HEK293T (cell line): Measurements from ENCODE around the gene NUMBL.
"Not testable (repeated sequence)": the region's sequence is repeated elsewhere in the genome, so short reads cannot be mapped to it uniquely, and the experiment has no call there.

Experiments
- CTCF ChIA-PET: fragments of 350-600 bp; formaldehyde crosslinking; extraction: SDS; loops from one replicate; lab custom pipeline; 2021; ENCODE audit warnings: antibody characterized with exemption, inconsistent platforms; lab: Yijun Ruan, JAX
- POLR2A ChIA-PET: fragments of 350-600 bp; formaldehyde crosslinking; extraction: SDS; loops from one replicate; lab custom pipeline; 2020; ENCODE audit warnings: antibody characterized with exemption, inconsistent platforms; lab: Yijun Ruan, JAX
- DNase-seq: peaks from one replicate; pipeline ENCODE4 v3.0.0; 2012; ENCODE audit warnings: mixed read lengths; ENCODE audit errors: extremely low spot score
- ARNT ChIP-seq: fragments of 450-650 bp; IDR thresholded peaks from 2 replicates; pipeline ENCODE4 v1.6.1; 2017; ENCODE audit warnings: mild to moderate bottlenecking
- BHLHE40 ChIP-seq: fragments of 450-650 bp; IDR thresholded peaks from 2 replicates; pipeline ENCODE4 v1.6.1; 2016; ENCODE audit warnings: mild to moderate bottlenecking, moderate library complexity, borderline replicate concordance
- CTBP1 ChIP-seq: fragments of 450-650 bp; IDR thresholded peaks from 2 replicates; pipeline ENCODE4 v1.6.1; 2016; ENCODE audit warnings: borderline replicate concordance
- ELF4 ChIP-seq: fragments of 450-650 bp; IDR thresholded peaks from 2 replicates; pipeline ENCODE4 v1.6.1; 2017; ENCODE audit warnings: antibody characterized with exemption
- FOXA1 ChIP-seq: fragments of 450-650 bp; IDR thresholded peaks from 2 replicates; pipeline ENCODE4 v1.6.1; 2016; ENCODE audit warnings: mild to moderate bottlenecking
- FOXK2 ChIP-seq: fragments of 450-650 bp; IDR thresholded peaks from 2 replicates; pipeline ENCODE4 v1.6.1; 2016; ENCODE audit warnings: mild to moderate bottlenecking
- FOXM1 ChIP-seq: fragments of 450-650 bp; IDR thresholded peaks from 2 replicates; pipeline ENCODE4 v1.6.1; 2017; ENCODE audit warnings: mild to moderate bottlenecking, borderline replicate concordance
- HDGF ChIP-seq: fragments of 450-650 bp; IDR thresholded peaks from 2 replicates; pipeline ENCODE4 v1.6.1; 2017; ENCODE audit warnings: antibody characterized with exemption, borderline replicate concordance
- L3MBTL2 ChIP-seq: fragments of 450-650 bp; conservative IDR thresholded peaks from 2 replicates; pipeline ENCODE4 v1.6.1; 2016; ENCODE audit warnings: mild to moderate bottlenecking
- LEF1 ChIP-seq: fragments of 450-650 bp; IDR thresholded peaks from 2 replicates; pipeline ENCODE4 v1.6.1; 2017; ENCODE audit warnings: mild to moderate bottlenecking, borderline replicate concordance
- NFRKB ChIP-seq: fragments of 450-650 bp; IDR thresholded peaks from 2 replicates; pipeline ENCODE4 v1.6.1; 2016; ENCODE audit warnings: mild to moderate bottlenecking, moderate library complexity
- SP1 ChIP-seq: fragments of 450-650 bp; IDR thresholded peaks from 2 replicates; pipeline ENCODE4 v1.6.1; 2017
- SUZ12 ChIP-seq: fragments of 450-650 bp; IDR thresholded peaks from 2 replicates; pipeline ENCODE4 v1.6.1; 2016; ENCODE audit warnings: mild to moderate bottlenecking
- TARDBP ChIP-seq: fragments of 450-650 bp; IDR thresholded peaks from 2 replicates; pipeline ENCODE4 v1.6.1; 2016
- ZNF384 ChIP-seq: fragments of 450-650 bp; IDR thresholded peaks from 2 replicates; pipeline ENCODE4 v1.6.1; 2016
- TF ChIP-seq, protein P1 (sequence below): fragments of 450-650 bp; IDR thresholded peaks from 2 replicates; pipeline ENCODE4 v1.6.1; 2016

NUMBL gene

DNA sequence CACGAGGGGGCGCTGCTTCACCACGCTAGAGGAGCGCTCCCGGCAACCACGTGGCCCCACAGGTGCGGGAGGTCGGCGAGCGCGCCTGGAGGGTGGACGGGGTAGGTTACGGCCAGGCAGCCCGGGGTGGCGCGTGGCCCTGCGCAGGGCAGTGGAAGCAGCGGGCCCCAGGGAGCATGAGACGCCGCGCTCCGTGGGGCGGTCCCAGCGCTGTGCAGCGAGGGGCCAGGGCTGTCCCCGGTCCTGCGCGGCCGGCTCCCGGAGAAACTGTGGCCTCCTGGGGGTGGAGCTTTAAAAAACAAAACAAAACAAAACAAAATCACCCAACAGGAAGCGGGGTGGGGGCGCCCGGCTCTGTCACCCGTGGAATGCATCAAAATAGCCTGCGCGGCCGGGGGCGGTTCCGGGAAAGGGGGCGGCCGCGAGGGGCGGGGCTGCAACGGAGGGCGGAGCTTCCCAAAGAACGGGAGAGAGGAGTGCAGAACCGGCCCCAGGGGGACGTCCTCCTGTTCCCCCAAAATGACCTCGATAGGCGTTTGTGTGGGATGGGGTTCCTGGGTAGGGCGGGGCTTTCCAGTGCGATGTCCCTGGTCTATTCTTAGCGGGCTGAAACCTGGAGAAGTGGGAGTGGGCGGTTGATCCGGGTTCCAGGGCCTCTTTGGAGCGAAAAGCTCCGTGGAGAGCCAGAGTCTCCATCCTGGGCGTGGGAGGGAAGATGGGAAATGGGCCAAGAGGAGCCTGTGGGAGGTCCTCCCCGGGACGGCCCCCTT is 27.3 kb downstream of the NUMBL start:
- no peak for TF ChIP-seq BHLHE40
- 0 out of 2 replicates have a peak, but pooled peaks have one; percentile 18 for TF ChIP-seq TARDBP
- peak; percentile 83 for TF ChIP-seq L3MBTL2
- POLR2A ChIA-PET = interaction anchor here (0.7 to 1.9 kb wide), 9 partner anchors 17 to 600 kb away, joined by 3 to 8 read pairs (median 3); partner anchors contain the start of genes ACTMAP and RAB4B
- peak; percentile 89 for DNase-seq
- CTCF ChIA-PET = interaction anchor here (0.6 to 1.3 kb wide), 8 partner anchors 17 to 220 kb away, joined by 3 to 7 read pairs (median 3); partner anchors contain the start of gene ACTMAP

DNA sequence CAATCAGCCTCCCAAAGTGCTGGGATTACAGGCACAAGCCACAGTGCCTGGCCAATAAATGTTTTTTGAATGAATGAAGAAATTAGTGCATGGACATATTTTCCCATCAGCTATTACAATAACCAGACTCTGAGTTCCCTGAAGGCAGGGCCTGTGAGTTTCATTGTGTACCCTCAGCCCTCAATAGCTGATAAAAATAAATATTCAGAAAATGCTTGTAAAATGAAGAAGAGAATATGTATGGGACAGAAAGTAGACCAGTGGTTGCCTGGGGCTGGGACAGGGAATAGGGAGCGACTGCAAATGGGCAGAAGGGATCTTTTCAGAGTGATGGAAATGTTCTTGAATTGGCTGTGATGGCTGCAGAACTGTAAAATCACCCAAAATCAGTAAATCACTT is 28.8 kb downstream of the NUMBL start:
- CTCF ChIA-PET = interaction anchor here (0.6 to 1.5 kb wide), 2 partner anchors 41 to 117 kb away, joined by 3 read pairs; no protein-coding TSS in a partner anchor
- no peak for DNase-seq
- POLR2A ChIA-PET = no interaction called here
- TF ChIP-seq SUZ12 (no peak), CTBP1 (no peak), ELF4 (no peak), TARDBP (no peak), FOXM1 (no peak), FOXK2 (no peak), ZNF384 (no peak), LEF1 (no peak), L3MBTL2 (no peak), ARNT (no peak), HDGF (no peak), SP1 (no peak), FOXA1 (no peak), BHLHE40 (no peak), NFRKB (no peak)
- TF ChIP-seq, protein P1, sequence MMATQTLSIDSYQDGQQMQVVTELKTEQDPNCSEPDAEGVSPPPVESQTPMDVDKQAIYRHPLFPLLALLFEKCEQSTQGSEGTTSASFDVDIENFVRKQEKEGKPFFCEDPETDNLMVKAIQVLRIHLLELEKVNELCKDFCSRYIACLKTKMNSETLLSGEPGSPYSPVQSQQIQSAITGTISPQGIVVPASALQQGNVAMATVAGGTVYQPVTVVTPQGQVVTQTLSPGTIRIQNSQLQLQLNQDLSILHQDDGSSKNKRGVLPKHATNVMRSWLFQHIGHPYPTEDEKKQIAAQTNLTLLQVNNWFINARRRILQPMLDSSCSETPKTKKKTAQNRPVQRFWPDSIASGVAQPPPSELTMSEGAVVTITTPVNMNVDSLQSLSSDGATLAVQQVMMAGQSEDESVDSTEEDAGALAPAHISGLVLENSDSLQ = no peak

DNA sequence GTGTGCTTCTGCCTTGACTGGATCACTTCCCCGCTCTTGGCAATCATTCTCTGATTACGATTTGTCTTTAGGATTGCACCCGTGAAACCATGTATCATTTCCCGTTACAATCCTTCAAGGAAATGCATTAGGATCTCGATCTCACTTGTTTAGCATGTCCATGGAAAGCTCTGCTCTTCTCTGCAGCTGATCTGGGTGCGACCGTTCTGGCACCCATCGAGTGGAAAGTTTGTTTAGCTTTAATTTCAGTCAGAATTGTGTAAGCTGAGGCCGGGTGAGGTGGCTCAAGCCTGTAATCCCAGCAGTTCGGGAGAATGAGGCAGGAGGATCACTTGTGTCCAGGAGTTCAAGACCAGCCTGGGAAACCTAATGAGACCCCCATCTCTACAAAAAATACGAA is 30.9 kb downstream of the NUMBL start:
- CTCF ChIA-PET = no interaction called here
- no peak for DNase-seq
- TF ChIP-seq TARDBP (no peak), LEF1 (no peak), ZNF384 (no peak), SUZ12 (no peak), SP1 (no peak), FOXK2 (no peak), ARNT (no peak)
- TF ChIP-seq, protein P1 = no peak
- POLR2A ChIA-PET = no interaction called here

DNA sequence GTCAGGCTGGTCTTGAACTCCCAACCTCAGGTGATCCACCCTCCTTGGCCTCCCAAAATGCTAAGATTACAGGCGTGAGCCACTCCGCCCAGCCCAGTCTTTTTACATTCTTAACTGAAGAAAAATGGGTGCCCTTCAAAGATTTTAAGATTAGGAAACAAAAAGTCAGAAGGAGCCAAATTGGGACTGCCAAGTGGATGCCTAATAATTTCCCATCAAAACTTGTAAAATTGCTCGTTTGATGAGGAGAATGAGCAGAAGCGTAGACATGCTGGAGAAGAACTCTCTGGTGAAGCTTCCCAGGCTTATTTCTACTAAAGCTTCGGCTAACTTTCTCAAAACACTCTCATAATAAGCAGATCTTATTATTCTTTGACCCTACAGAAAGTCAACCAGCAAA is 31.3 kb downstream of the NUMBL start:
- TF ChIP-seq LEF1 (no peak), TARDBP (no peak)
- ChIA-PET CTCF (no interaction called here), POLR2A (interaction anchor here (0.9 kb wide), 1 partner anchor 238 kb away, joined by 3 read pairs; no protein-coding TSS in a partner anchor)
- DNase-seq = no peak

DNA sequence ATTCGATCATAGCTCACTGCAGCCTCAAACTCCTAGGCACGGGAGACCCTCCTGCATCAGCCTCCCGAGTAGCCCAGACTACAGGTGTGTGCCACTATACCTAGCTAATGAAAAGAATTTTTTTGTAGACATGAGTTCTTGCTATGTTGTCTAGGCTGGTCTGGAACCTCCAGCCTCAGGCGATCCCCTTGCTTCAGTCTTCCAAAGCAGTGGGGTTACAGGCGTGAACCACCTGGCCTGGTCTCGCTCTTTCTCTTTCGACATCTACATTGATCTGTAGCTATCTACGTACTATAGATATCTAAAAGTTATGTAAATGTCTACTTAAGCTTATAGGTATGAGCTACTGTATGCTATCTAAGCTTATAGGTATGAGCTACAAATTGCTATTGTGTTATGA is 32.4 kb downstream of the NUMBL start:
- no peak for DNase-seq
- ChIA-PET CTCF (no interaction called here), POLR2A (interaction anchor here (0.9 kb wide), 1 partner anchor 237 kb away, joined by 3 read pairs; no protein-coding TSS in a partner anchor)
- no peak for TF ChIP-seq BHLHE40

DNA sequence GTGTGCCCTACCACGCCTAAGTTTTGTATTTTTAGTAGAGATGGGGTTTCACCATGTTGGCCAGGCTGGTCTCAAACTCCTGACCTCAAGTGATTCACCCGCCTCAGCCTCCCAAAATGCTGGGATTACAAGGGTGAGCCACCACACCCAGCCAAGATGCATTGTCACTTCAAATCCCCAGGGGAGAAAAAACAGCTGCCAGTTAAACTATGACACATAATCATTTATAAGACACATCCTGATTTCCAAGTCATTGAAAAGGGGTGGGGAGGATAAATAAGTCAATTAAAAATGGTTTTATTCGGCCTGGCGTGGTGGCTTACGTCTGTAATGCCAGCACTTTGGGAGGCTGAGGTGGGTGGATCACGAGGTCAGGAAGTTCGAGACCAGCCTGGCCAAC is 34.8 kb downstream of the NUMBL start:
- POLR2A ChIA-PET, DNase-seq: not testable (repeated sequence)
- CTCF ChIA-PET = interaction anchor here (0.7 kb wide), 1 partner anchor 499 kb away, joined by 3 read pairs; no protein-coding TSS in a partner anchor

DNA sequence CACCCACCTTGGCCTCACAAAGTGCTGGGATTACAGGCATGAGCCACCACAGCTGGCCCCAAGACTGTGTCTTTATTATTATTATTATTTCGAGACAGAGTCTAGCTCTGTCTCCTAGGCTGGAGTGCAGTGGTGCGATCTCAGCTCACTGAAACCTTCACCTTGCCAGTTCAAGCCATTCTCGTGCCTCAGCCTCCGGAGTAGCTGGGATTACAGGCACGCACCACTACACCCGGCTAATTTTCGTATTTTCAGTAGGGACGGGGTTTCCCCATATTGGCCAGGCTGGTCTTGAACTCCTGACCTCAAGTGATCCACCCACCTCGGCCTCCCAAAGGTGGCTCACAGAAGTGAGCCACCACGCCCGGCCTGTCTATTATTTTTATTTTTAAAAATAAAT is 38.1 kb downstream of the NUMBL start:
- DNase-seq, CTCF ChIA-PET, POLR2A ChIA-PET: not testable (repeated sequence)

DNA sequence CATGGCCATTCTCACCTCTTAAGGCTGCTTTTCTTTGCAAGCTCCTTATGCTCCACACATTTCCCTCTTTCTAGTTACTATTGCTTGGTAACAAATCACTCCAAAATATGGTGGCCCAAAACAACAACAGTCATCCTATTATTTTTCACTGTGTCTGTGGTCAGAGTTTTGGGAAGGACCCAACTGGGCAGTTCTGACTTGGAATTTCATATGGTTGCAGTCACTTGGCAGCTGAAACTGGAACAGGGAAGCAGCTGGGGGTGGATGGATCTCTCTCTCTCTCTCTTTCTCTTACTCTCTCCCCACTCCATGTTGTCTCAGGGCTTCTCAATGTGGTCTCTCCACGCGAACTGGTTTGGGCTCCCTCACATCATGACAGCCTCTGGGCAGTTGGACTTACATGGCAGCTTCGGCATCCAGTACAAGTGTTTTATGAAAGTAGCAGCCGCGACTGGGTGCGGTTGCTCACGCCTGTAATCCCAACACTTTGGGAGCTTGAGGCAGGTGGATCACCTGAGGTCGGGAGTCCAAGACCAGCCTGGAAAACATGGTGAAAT is 39.6 kb downstream of the NUMBL start:
- TF ChIP-seq FOXA1 (no peak), ARNT (no peak), FOXK2 (no peak), L3MBTL2 (no peak), HDGF (no peak), ZNF384 (no peak), SUZ12 (no peak), ELF4 (no peak), FOXM1 (no peak), LEF1 (no peak), TARDBP (no peak), NFRKB (no peak), CTBP1 (no peak), SP1 (no peak), BHLHE40 (no peak)
- TF ChIP-seq, protein P1 = no peak
- ChIA-PET CTCF (no interaction called here), POLR2A (no interaction called here)
- no peak for DNase-seq

DNA sequence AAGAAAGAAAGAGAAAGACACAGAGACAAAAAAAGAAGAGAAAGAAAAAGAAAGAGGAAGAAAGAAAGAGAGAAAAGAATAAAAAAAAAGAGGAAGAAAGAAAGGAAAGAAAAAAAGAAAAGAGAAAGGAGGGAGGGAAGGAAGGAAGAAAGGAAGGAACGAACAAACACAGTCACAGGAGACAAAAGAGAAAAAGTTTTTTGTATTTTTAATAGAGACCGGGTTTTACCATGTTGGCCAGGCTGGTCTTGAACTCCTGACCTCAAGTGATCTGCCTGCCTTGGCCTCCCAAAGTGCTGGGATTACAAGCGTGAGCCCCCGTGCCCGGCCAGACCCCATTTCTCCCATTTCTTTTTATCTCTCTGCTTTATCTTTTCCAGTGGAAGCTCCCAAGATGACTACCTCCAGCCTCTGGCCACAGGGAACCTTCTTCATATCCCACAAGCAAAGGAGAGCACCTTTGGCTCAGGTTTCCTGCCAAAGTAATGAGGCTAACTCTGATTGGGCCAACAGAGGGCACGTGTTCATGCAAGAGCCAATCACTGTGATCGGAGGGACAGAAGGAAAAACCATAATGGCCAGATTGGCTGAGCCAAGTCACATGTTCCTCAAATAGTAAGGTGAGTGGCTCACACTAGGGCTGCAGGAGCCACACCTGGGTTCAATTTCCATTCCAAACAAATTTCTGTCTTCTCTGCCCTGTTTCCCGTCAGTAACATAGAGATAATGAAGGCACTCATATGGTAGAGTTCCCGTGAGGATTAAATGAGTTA is 40.4 kb downstream of the NUMBL start:
- peak; percentile 35 for DNase-seq
- POLR2A ChIA-PET, CTCF ChIA-PET: not testable (repeated sequence)
